ENCODE data around the gene GHRL. TPM values are rescaled to one million over a fixed set of nuclear protein-coding genes. Genes with fewer than 3 reads are reported as not detected.

The GHRL gene
- polyA plus RNA-seq, 2 of the 4 experiments (the other 2 are of a cell fraction) = not detected

DNA sequence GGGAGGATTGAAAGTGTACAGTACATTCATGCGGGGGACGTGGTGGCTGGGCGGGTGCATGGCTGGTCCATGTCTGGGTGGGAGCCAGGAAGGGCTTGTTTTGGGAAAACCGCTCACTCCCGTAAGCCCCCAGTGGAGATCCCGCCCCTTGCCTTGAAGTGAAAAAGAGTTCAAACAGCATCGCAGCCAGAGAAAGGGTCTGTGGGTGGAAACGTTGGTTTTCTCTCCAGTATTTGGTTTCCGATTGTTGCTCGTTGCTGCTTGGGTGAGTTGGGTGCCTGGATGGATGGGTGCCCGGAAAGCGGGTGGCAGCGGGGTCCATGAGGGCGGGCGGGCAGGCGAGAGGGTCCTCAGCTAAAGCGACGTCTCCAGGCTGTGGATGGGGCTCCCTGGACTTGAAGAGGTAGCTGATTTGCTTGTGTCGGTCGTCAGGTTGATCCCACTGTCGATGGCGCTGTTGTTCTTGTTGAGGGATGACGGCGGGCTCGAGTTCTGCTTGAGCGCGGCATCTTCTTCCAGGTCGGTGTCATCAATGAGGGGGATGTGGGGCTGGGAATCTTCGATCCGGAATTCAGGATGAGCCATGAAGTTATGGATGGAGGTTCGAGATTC, 35.8 kb upstream of the GHRL start:
- ChIA-PET CTCF (interaction anchor here (0.6 to 3.1 kb wide), 3 partner anchors 11 to 410 kb away, joined by 3 to 9 read pairs (median 3); no protein-coding TSS in a partner anchor), POLR2A (no interaction called here)
- FAIRE-seq = no peak
- TF ChIP-seq, protein P1, sequence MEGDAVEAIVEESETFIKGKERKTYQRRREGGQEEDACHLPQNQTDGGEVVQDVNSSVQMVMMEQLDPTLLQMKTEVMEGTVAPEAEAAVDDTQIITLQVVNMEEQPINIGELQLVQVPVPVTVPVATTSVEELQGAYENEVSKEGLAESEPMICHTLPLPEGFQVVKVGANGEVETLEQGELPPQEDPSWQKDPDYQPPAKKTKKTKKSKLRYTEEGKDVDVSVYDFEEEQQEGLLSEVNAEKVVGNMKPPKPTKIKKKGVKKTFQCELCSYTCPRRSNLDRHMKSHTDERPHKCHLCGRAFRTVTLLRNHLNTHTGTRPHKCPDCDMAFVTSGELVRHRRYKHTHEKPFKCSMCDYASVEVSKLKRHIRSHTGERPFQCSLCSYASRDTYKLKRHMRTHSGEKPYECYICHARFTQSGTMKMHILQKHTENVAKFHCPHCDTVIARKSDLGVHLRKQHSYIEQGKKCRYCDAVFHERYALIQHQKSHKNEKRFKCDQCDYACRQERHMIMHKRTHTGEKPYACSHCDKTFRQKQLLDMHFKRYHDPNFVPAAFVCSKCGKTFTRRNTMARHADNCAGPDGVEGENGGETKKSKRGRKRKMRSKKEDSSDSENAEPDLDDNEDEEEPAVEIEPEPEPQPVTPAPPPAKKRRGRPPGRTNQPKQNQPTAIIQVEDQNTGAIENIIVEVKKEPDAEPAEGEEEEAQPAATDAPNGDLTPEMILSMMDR (IDR thresholded peaks at IDR 0.05) = no peak
- no peak for TF ChIP-seq KDM5A (IDR thresholded peaks at IDR 0.05)
- TF ChIP-seq RFX5 (IDR thresholded peaks at IDR 0.05) = no peak
- TF ChIP-seq, protein P2, sequence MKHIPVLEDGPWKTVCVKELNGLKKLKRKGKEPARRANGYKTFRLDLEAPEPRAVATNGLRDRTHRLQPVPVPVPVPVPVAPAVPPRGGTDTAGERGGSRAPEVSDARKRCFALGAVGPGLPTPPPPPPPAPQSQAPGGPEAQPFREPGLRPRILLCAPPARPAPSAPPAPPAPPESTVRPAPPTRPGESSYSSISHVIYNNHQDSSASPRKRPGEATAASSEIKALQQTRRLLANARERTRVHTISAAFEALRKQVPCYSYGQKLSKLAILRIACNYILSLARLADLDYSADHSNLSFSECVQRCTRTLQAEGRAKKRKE (CRISPR knock-in tag; IDR thresholded peaks at IDR 0.05; ENCODE audit: low read depth) = no peak
- no peak for TF ChIP-seq RNF2 (IDR thresholded peaks at IDR 0.05; ENCODE audit: borderline replicate concordance, low read depth)
- no peak for TF ChIP-seq TP53 (CRISPR knock-in tag; IDR thresholded peaks at IDR 0.05)
- no peak for TF ChIP-seq RARB (CRISPR knock-in tag; IDR thresholded peaks at IDR 0.05)
- TF ChIP-seq HOXB5 (CRISPR knock-in tag; IDR thresholded peaks at IDR 0.05) = no peak
- TF ChIP-seq, protein P3, sequence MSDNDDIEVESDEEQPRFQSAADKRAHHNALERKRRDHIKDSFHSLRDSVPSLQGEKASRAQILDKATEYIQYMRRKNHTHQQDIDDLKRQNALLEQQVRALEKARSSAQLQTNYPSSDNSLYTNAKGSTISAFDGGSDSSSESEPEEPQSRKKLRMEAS (IDR thresholded peaks at IDR 0.05) = no peak
- TF ChIP-seq CBX8 (IDR thresholded peaks at IDR 0.05) = no peak
- no peak for TF ChIP-seq HOXA7 (CRISPR knock-in tag; IDR thresholded peaks at IDR 0.05)
- no peak for TF ChIP-seq RAD21 (conservative IDR thresholded peaks at IDR 0.05 in 1 of 2, IDR thresholded peaks at IDR 0.05 in 1 of 2)
- TF ChIP-seq CHD4 (IDR thresholded peaks at IDR 0.05; ENCODE audit: borderline replicate concordance) = no peak
- TF ChIP-seq HES2 (IDR thresholded peaks at IDR 0.05) = no peak
- no peak for TF ChIP-seq HOXB13 (CRISPR knock-in tag; IDR thresholded peaks at IDR 0.05; ENCODE audit: low read depth)
- no peak for TF ChIP-seq FOSB (CRISPR knock-in tag; IDR thresholded peaks at IDR 0.05)
- no peak for TF ChIP-seq ZSCAN20 (CRISPR knock-in tag; IDR thresholded peaks at IDR 0.05)
- TF ChIP-seq GATA3 (IDR thresholded peaks at IDR 0.05; ENCODE audit: borderline replicate concordance) = no peak
- TF ChIP-seq JUN (IDR thresholded peaks at IDR 0.05) = no peak
- TF ChIP-seq FOXS1 (CRISPR knock-in tag; IDR thresholded peaks at IDR 0.05) = no peak
- Histone ChIP-seq H3K9me3 (no peaks in the 10 kb centered on the region), H3K4me2 (peak overlapping the region; percentile 21; the same call in 2 of the 3 replicates), H3K27ac (no peak overlapping the region), H3K4me3 (no peak overlapping the region), H3K4me1 (no peaks in the 10 kb centered on the region)
- no peak for ATAC-seq
- DNase-seq (ENCODE audit: low read depth in 1 of 2, low spot score in 1 of 2) = no peak
- 30% methylated on average over 27 of the region's 31 CpGs for WGBS (ENCODE audit: missing lambda C conversion rate)

GRCh38 chr3:10327592-10327991, 34.8 kb upstream of the GHRL start:
- FAIRE-seq (no peak), ATAC-seq (no peak), DNase-seq (ENCODE audit: low read depth in 1 of 2, low spot score in 1 of 2) (no peak)
- Histone ChIP-seq H3K4me2 (no peak overlapping the region), H3K4me3 (no peak overlapping the region), H3K4me1 (no peaks in the 10 kb centered on the region), H3K9me3 (no peaks in the 10 kb centered on the region), H3K27ac (no peak overlapping the region)
- CTCF ChIA-PET = interaction anchor here (0.5 to 3.1 kb wide), 2 partner anchors 317 to 411 kb away, joined by 3 to 9 read pairs; no protein-coding TSS in a partner anchor
- TF ChIP-seq, protein P4, sequence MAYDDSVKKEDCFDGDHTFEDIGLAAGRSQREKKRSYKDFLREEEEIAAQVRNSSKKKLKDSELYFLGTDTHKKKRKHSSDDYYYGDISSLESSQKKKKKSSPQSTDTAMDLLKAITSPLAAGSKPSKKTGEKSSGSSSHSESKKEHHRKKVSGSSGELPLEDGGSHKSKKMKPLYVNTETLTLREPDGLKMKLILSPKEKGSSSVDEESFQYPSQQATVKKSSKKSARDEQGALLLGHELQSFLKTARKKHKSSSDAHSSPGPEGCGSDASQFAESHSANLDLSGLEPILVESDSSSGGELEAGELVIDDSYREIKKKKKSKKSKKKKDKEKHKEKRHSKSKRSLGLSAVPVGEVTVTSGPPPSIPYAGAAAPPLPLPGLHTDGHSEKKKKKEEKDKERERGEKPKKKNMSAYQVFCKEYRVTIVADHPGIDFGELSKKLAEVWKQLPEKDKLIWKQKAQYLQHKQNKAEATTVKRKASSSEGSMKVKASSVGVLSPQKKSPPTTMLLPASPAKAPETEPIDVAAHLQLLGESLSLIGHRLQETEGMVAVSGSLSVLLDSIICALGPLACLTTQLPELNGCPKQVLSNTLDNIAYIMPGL (CRISPR knock-in tag; IDR thresholded peaks at IDR 0.05; ENCODE audit: borderline replicate concordance) = no peak
- WGBS (ENCODE audit: missing lambda C conversion rate) = 37% methylated on average over 10 of the region's 10 CpGs
- POLR2A ChIA-PET = no interaction called here
